NCI-H146 (cell line): ENCODE data around the gene ZSWIM8.
"Not testable (repeated sequence)": the region's sequence is repeated elsewhere in the genome, so short reads cannot be mapped to it uniquely, and the experiment has no call there.

ENCODE experiments used
- DNase-seq: peaks from one replicate; lab custom pipeline; 2025; lab: John Stamatoyannopoulos, UW

ZSWIM8 gene

DNA sequence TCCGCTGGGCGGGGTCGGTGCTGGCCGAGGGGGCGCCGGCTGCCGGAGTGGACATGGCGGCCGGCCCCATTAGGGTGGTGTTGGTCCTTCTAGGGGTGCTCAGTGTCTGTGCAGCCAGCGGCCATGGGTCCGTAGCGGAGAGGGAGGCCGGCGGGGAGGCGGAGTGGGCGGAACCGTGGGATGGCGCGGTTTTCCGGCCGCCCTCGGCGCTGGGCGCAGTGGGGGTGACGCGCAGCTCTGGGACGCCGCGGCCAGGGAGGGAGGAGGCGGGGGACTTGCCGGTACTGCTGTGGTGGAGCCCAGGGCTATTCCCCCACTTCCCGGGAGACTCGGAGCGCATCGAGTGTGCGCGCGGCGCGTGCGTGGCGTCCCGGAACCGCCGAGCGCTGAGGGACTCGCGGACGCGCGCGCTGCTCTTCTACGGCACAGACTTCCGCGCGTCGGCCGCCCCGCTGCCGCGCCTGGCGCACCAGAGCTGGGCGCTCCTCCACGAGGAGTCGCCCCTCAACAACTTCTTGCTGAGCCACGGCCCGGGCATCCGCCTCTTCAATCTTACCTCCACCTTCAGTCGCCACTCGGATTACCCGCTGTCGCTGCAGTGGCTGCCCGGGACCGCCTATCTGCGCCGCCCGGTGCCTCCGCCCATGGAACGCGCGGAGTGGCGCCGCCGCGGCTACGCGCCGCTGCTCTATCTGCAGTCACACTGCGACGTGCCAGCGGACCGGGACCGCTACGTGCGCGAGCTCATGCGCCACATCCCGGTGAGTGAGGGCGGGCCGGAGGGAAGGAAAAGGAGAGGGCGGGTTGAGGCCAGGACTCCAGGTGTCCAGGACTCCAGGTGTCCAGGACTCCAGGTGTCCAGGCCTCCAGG is 12.9 kb upstream of the ZSWIM8 start:
- DNase-seq = peak; percentile 86

GRCh38 chr10:73773152-73773879 is 12.1 kb upstream of the ZSWIM8 start:
- DNase-seq = peak; percentile 72

DNA sequence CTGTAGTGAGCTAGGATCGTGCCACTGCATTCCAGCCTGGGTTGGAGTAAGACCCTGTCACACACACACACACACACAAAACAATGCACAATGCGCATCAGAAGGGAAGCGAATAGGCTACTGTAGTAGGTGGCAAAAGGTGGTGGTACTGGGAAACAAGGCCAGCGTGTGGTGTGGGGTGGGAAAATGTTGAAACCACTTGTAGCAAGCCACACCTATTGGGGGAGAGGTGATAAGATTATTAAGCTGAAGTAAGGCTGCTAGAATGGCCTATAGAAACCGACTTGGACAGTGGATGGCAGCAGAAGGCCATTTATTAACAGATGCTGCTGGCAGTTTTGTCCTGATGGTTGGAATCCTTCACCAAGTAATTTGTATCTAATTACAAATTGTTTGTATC is 10.8 kb upstream of the ZSWIM8 start:
- DNase-seq = peak; percentile 34

- no peak for DNase-seq
Measured at GRCh38 chr10:73779018-73779417, 6.4 kb upstream of the ZSWIM8 start.

DNA sequence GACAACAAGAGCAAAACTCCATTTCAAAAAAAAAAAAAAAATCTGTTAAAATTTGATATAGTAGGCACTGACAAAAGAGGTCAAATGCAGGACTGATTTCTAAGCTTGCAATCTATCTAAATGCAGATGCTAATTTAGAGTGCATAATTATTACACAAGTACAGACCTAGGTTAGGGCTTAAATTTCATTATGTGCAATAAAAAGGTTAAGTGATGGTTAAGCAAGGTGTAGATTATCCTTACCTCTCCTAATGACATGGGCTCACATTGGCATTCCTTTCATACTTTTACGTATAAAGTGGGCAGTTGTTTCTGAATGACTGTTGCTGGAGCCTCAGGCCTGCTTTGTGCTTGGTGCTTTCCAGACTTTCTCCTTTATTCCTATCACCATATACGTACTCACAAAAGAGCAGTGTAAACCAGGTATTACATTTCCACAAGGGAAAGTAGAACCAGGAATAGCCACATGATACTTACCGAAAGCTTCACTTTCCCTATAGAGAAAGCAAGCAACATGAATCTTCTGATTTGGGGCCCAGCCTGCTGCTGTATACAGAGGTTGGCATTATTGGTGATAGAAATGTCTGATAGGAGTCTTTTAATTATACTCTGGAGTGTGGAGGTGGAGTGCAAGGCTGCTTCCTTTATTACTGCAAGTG is 5.7 kb upstream of the ZSWIM8 start:
- DNase-seq = no peak

- no peak for DNase-seq
Measured at GRCh38 chr10:73780301-73780700, 5.1 kb upstream of the ZSWIM8 start.

GRCh38 chr10:73780966-73781365 is 4.4 kb upstream of the ZSWIM8 start:
- peak; percentile 10 for DNase-seq

DNA sequence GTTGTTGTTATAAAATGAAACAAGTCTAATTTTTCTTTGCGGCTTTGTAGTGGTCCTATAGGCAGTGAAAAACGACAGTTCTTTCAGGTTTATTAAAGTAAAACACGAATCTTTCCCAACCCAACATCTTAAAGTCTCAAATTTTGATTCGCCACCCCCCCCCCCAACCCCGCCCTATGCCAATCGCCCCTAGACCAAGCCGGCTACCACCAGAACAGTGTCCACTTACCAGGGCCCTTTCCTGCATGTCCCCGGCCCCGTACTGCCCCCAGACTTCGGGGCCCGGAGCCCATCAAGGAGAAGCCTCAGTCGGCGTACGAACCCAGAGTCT is 3.9 kb upstream of the ZSWIM8 start:
- DNase-seq = no peak

- peak; percentile 88 for DNase-seq
Measured at GRCh38 chr10:73781879-73782748, 3.3 kb upstream of the ZSWIM8 start, which contains the start of gene CHCHD1. Gene CHCHD1, plus strand, starts transcription at chr10:73782048. Its CDS starts 28 bp downstream, at chr10:73782076.

- DNase-seq = no peak
Measured at GRCh38 chr10:73782749-73783085, 2.7 kb upstream of the ZSWIM8 start.

DNA sequence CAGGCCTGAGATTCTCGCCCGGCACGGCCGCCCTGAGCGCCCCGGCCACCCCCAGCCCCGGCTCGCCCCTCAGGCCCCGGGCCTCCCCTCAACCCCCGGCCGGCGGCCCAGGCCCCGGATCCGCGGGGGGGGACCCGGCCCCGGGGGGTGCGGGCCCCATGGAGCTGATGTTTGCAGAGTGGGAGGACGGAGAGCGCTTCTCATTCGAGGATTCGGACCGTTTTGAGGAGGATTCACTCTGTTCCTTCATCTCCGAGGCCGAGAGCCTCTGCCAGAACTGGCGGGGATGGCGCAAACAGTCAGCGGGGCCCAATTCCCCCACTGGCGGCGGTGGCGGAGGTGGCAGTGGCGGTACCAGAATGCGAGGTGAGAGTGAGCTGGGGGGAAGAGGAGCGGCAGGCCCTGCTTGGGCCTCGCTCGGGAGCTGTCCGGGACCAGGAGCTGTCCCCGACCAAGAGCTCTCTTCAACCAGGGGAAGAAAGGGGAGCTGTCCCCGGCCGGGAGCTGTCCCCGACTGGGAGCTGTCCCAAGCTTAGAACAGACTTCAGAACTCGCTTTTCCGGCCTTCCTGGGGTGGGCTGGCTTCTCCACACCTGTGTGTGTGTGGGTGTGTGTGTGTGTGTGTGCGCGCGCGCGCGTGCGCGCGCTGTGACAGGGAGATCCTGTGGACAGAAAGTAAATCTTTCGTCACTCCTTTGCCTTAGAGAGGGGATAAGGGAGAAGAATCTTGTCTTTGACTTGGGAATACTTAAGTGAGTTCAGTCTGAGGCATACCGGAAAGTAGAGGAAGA is 510 bp downstream of the ZSWIM8 start:
- DNase-seq = peak; percentile 23

DNA sequence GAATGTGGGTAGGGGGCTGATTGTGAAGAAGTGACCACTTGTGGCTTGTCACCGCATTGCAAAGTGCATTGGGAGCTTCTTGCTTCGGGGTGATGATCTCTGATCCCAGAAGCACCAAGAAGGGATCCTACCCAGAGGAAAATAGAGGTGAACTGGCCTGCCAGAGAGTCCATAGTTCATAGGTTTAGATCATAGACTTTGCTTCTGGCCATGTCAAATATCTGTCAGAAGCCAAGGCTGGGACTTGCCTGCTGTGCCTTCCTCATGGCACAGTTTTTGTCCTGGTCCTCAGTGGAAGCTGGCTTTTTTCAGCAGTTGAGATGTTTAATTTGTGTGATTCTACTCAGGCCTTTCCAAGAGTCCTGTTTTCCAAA is 1.1 kb downstream of the ZSWIM8 start:
- no peak for DNase-seq

DNA sequence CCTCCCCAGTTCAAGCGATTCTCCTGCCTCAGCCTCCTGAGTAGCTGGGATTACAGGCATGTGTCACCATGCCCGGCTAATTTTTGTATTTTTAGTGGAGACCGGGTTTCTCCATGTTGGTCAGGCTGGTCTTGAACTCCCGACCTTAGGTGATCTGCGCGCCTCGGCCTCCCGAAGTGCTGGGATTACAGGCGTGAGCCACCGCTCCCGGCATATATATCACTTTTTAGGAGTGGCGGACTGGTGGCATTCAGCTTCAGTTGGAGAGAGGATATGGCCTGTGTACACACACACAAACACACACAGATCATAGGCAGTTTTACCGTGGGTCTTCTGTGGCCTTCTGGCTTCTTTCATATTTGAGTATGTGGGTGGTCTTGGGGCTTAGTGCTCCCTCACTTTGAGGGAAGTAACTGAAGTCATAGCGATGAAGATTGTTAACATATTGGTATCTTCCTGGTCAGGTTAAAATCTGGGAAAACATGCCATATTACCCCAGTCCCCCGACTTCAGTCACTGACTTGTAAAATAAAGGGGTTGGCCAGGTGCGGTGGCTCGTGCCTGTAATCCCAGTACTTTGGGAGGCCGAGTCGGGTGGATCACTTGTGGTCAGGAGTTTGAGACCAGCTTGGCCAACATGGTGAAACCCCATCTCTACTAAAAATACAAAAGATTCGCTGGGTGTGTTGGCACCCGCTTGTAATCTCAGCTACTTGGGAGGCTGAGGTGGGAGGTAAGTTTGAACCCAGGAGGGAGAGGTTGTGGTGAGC is 1.8 kb downstream of the ZSWIM8 start:
- DNase-seq = not testable (repeated sequence)

DNA sequence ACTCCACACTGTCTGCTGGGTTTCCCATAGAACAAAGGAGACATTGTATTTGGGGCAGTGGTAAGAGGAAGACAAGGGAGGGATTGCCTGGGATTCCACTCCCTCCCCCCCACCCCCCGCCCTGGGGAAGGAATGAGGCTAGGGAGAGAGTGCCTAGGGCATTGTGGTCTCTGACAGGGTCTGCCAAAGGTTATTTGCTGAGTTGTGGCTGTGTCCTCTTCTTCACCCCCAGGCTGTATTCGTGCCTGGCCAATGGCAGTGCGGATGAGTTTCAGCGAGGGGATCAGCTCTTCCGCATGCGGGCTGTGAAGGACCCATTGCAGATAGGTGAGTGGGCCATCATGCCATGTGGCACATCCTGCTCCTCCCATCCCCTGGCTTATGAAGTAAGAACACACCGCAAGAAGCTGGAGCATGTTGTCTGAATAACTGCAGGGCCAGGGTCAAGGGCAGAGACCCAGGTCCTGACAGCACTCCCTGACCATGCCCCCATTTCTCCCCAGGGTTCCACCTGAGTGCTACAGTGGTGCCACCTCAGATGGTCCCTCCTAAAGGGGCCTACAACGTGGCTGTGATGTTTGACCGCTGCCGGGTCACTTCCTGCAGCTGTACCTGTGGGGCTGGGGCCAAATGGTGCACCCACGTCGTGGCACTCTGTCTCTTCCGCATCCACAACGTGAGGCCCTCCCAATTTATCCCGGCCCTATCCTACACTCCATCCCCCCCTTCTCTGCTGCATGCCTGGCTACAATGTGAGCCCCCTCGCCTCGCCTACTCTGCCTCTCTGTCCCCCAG is 3.7 kb downstream of the ZSWIM8 start:
- DNase-seq = no peak

- no peak for DNase-seq
Measured at GRCh38 chr10:73789659-73790055, 4.3 kb downstream of the ZSWIM8 start.

DNA sequence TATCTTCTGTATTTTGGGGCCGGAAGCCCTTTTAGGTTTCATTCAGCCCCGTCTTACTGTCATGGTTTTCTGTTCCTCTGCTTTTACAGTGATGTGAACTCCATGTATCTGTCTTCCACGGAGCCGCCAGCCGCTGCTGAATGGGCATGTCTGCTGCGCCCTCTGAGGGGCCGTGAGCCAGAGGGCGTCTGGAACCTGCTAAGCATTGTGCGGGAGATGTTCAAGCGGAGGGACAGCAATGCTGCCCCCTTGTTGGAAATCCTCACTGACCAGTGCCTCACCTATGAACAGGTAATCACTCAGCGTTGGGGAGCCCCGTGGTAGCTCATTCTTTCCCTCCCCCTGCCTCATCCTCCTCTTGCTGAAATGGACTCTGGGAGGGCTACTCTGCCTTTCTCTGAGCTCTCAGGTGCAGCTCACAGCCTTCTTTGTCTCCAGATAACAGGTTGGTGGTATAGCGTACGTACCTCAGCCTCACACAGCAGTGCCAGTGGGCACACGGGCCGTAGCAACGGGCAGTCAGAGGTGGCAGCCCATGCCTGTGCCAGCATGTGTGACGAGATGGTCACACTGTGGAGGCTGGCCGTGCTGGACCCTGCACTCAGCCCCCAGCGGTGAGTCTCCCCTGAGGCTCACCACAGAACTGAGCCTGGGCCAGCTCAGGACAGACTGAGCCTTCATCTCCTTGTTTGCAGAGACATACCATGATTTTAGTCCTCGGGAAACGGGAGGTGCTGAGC is 5.7 kb downstream of the ZSWIM8 start:
- DNase-seq = no peak

GRCh38 chr10:73791871-73792400 is 6.5 kb downstream of the ZSWIM8 start:
- no peak for DNase-seq

- DNase-seq = no peak
Measured at GRCh38 chr10:73793456-73793855, 8.1 kb downstream of the ZSWIM8 start.

DNA sequence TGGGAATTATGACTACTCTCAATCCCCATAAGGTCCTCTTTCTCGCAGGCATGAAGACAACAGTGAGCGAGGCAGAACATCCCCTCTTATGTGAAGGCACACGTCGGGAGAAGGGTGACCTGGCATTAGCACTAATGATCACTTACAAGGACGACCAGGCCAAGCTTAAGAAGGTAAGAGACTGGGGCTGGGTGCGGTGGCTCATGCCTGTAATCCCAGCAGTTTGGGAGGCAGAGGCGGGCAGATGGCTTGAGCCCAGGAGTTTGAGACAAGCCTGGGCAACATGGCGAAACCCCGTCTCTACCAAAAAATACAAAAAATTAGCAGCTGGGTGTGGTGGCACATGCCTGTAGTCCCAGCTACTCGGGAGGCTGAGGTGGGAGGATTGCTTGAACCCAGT is 10.1 kb downstream of the ZSWIM8 start:
- DNase-seq = not testable (repeated sequence)
